Testis (tissue), 3 donors: ENCODE measurements around the gene SH2D5. TPM values are rescaled to one million over a fixed set of nuclear protein-coding genes. Genes with fewer than 3 reads are reported as not detected.

Source experiments
- DNase-seq: peaks from one replicate; pipeline ENCODE4 v3.0.0-alpha.2; 2019
- H3K27ac ChIP-seq, 2 donors: fragments of 200-600 bp; sonication (generic); one replicate each; pipeline ENCODE4 v1.5.1; 2019
- H3K27me3 ChIP-seq: fragments of 200-600 bp; sonication (generic); one replicate; pipeline ENCODE4 v1.5.1; 2019
- H3K36me3 ChIP-seq: fragments of 200-600 bp; sonication (generic); one replicate; pipeline ENCODE4 v1.5.1; 2017; ENCODE audit warnings: low read depth; ENCODE audit errors: missing control alignments
- H3K4me1 ChIP-seq: fragments of 200-600 bp; sonication (generic); one replicate; pipeline ENCODE4 v1.5.1; 2019
- H3K4me3 ChIP-seq, 2 donors: fragments of 200-600 bp; sonication (generic); one replicate each; pipeline ENCODE4 v1.5.1; 2017 to 2019
- H3K9me3 ChIP-seq: fragments of 200-600 bp; sonication (generic); one replicate; pipeline ENCODE4 v1.5.1; 2017
- CTCF ChIP-seq, 3 experiments: fragments of 450-650 bp in 2 of 3; fragments of 200-600 bp in 1 of 3; sonication (generic) in 1 of 3; IDR thresholded peaks; one replicate each; pipeline ENCODE4 v1.5.1; 2016 to 2019; ENCODE audit warnings: antibody characterized with exemption in 3 of 3, mild to moderate bottlenecking in 2 of 3, moderate library complexity in 1 of 3
- POLR2A ChIP-seq: fragments of 450-650 bp; IDR thresholded peaks from one replicate; pipeline ENCODE4 v1.6.1; 2017; ENCODE audit warnings: antibody characterized with exemption, mild to moderate bottlenecking, moderate library complexity
- WGBS, 2 donors: methylation state at CpG; one replicate each; pipeline ENCODE4 v1.1.5; 2018; 5-methylcytosine and 5-hydroxymethylcytosine counted together
- intact Hi-C: fragments of 100-400 bp; cut with DNase I; formaldehyde crosslinking; loops from one replicate; pipeline ENCODE4 v1.15.1; 2023; ENCODE audit warnings: low total_unique reads
- polyA plus RNA-seq: library from polyadenylated mRNA; stranded (reverse); fragments of 350-450 nt; fragmentation: Illumina TruSeq; extraction: RNeasy Lipid Tissue Mini Kit (QIAGEN cat#74804); gene quantifications from one replicate; pipeline ENCODE4 v1.2.3, GENCODE V29; 2014; ENCODE audit warnings: low read depth, low replicate concordance; ENCODE audit not compliant: insufficient read depth
- total RNA-seq, 2 donors: library from RNA; depleted of rRNA; stranded (reverse); fragments of >200 nt; gene quantifications; one replicate each; pipeline ENCODE4 v1.2.3, GENCODE V29; 2016

SH2D5 gene
- total and polyA plus RNA-seq, 3 donors from 2014 or later: 4.2 to 5.8 (median 5.1) TPM

GRCh38 chr1:20691872-20692271 is 40.6 kb downstream of the SH2D5 start:
- TF ChIP-seq CTCF (IDR thresholded peaks at IDR 0.05) (no peak), POLR2A (no peak)
- 97 to 100% methylated on average over 1 of the region's 1 CpG for WGBS, 2 donors
- no peaks in the 10 kb centered on the region for H3K4me1 ChIP-seq
- no peak overlapping the region for H3K4me3 ChIP-seq
- no peaks in the 10 kb centered on the region for H3K27me3 ChIP-seq
- no peaks in the 10 kb centered on the region for H3K9me3 ChIP-seq
- intact Hi-C loops: loop anchor here (10.0 kb wide), 1 partner anchor 503 kb away; no protein-coding TSS in a partner anchor
- no peak for DNase-seq
- no peaks in the 10 kb centered on the region for H3K36me3 ChIP-seq
- H3K27ac ChIP-seq: no peak overlapping the region

- TF ChIP-seq CTCF (IDR thresholded peaks at IDR 0.05) (no peak), POLR2A (no peak)
- no peak for DNase-seq
- no peak overlapping the region for H3K27ac ChIP-seq
- H3K4me1 ChIP-seq: peaks cover 12% of the 10 kb centered on the region
- H3K36me3 ChIP-seq: no peaks in the 10 kb centered on the region
- H3K9me3 ChIP-seq: no peaks in the 10 kb centered on the region
- 88 to 92% methylated on average over 3 of the region's 3 CpGs for WGBS, 2 donors
- H3K4me3 ChIP-seq: no peak overlapping the region
- no peaks in the 10 kb centered on the region for H3K27me3 ChIP-seq
- intact Hi-C loops: loop anchor here (10.0 kb wide), 1 partner anchor 505 kb away; no protein-coding TSS in a partner anchor
These were observed 42.9 kb downstream of the SH2D5 start for GRCh38 chr1:20689645-20690056.

GRCh38 chr1:20686883-20687725 is 45.4 kb downstream of the SH2D5 start:
- intact Hi-C loops: no loop called here
- H3K36me3 ChIP-seq: no peaks in the 10 kb centered on the region
- TF ChIP-seq POLR2A (no peak), CTCF (IDR thresholded peaks at IDR 0.05) (no peak)
- no peaks in the 10 kb centered on the region for H3K27me3 ChIP-seq
- no peak overlapping the region for H3K27ac ChIP-seq
- WGBS, 2 donors: 91 to 92% methylated on average over 12 to 26 of the region's 26 CpGs
- H3K4me1 ChIP-seq: peaks cover 22% of the 10 kb centered on the region
- no peaks in the 10 kb centered on the region for H3K9me3 ChIP-seq
- no peak for DNase-seq
- no peak overlapping the region for H3K4me3 ChIP-seq

GRCh38 chr1:20685741-20686140 is 46.8 kb downstream of the SH2D5 start:
- intact Hi-C loops: no loop called here
- 74 to 76% methylated on average over 10 to 12 of the region's 12 CpGs for WGBS, 2 donors
- Histone ChIP-seq H3K4me3 (no peak overlapping the region), H3K27ac (peak overlapping the region; percentile 82 to 85), H3K4me1 (peaks cover 22% of the 10 kb centered on the region), H3K27me3 (no peaks in the 10 kb centered on the region), H3K9me3 (no peaks in the 10 kb centered on the region), H3K36me3 (no peaks in the 10 kb centered on the region)
- no peak for DNase-seq
- TF ChIP-seq CTCF (IDR thresholded peaks at IDR 0.05): no peak
- TF ChIP-seq POLR2A: no peak
